ENCODE results near the gene ZKSCAN3. TPM values are rescaled to one million over a fixed set of nuclear protein-coding genes. Genes with fewer than 3 reads are reported as not detected.

The ZKSCAN3 gene
- total RNA-seq, 2 experiments from 2014 or later: 7.0 to 7.6 TPM

DNA sequence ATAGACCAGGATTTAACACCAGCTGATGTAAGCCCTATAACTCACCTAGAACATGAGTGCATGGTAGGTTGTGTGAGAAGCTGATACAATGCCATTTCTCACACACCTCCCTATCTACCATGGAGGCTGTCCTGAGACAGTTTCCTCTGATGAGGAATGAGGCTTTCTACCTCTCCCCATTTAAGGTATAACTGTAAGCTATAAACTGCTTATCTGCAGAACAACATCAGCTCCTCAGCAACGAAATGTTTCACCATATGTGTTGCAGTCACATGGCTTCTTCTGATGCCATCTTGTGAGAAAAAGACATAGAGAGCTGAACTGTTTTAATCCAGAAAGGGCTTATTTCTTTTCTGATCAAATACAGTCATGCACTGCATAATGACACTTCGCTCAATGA lies 20.7 kb downstream of the ZKSCAN3 start:
- POLR2A ChIA-PET: no interaction called here
- Mint-ChIP-seq H3K4me3 (no peak overlapping the region), H3K27me3 (no peaks in the 10 kb centered on the region), H3K4me1 (peaks cover 2% of the 10 kb centered on the region), H3K9me3 (no peaks in the 10 kb centered on the region), H3K27ac (no peak overlapping the region), H3K36me3 (peaks cover 28% of the 10 kb centered on the region)
- ATAC-seq (ENCODE audit: low read depth) (no peak), DNase-seq (no peak)

- H3K4me3 Mint-ChIP-seq: no peak overlapping the region
- H3K4me1 Mint-ChIP-seq: peaks cover 4% of the 10 kb centered on the region
- DNase-seq: no peak
- H3K27me3 Mint-ChIP-seq: no peaks in the 10 kb centered on the region
- H3K9me3 Mint-ChIP-seq: no peaks in the 10 kb centered on the region
- H3K27ac Mint-ChIP-seq: no peak overlapping the region
- peaks cover 28% of the 10 kb centered on the region for H3K36me3 Mint-ChIP-seq
- no peak for ATAC-seq (ENCODE audit: low read depth)
- POLR2A ChIA-PET: no interaction called here
Measured at GRCh38 chr6:28371280-28371679, 21.5 kb downstream of the ZKSCAN3 start.

DNA sequence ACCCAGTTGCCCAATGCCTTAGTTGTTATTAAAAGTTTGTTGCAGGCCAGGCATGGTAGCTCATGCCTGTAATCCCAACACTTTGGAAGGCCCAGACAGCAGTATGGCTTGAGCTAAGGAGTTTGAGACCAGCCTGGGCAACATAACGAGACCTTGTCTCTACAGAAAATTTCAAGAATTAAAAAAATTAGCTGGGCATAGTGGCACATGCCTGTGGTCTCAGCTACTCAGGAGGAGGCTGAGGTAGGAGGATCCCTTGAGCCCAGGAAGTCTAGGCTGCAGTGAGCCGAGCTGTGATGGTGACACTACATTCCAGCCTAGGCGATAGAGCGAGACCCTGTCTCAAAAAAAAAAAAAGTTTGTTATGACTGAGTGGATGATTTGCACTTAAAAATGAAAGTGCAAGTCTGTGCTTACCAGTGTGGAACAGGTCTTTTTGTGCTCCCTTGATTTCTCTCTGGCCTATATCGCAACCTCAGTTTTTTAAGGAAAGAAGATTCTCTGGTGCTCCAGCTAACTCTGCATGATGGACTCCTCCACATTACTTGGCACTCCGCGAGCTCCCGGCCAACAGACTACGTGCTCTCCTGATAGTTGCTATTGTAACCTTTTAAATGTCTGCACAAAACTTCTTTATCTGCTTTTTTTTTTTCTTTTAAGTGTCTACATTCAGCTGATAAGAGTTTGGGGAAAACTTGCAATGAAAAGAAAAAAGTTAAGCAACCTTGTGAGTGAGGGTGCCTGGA lies 22.1 kb downstream of the ZKSCAN3 start:
- Mint-ChIP-seq H3K27me3 (no peaks in the 10 kb centered on the region), H3K4me3 (no peak overlapping the region), H3K27ac (no peak overlapping the region), H3K9me3 (no peaks in the 10 kb centered on the region), H3K4me1 (peaks cover 4% of the 10 kb centered on the region), H3K36me3 (peaks cover 23% of the 10 kb centered on the region)
- DNase-seq: no peak
- POLR2A ChIA-PET: interaction anchor here (0.6 kb wide), 1 partner anchor 16 kb away, joined by 4 read pairs; no protein-coding TSS in a partner anchor
- no peak for ATAC-seq (ENCODE audit: low read depth)

- H3K4me1 Mint-ChIP-seq: peaks cover 4% of the 10 kb centered on the region
- no peak for DNase-seq
Measured at GRCh38 chr6:28373925-28374324, 24.2 kb downstream of the ZKSCAN3 start.

GRCh38 chr6:28377879-28378278 lies 28.1 kb downstream of the ZKSCAN3 start:
- H3K9me3 Mint-ChIP-seq: peaks cover 11% of the 10 kb centered on the region
- DNase-seq (no peak), ATAC-seq (ENCODE audit: low read depth) (no peak)
- H3K4me3 Mint-ChIP-seq: no peak overlapping the region
- H3K36me3 Mint-ChIP-seq: peaks cover 66% of the 10 kb centered on the region
- H3K27ac Mint-ChIP-seq: no peak overlapping the region
- POLR2A ChIA-PET: interaction anchor here (0.7 kb wide), 1 partner anchor 146 kb away, joined by 3 read pairs; no protein-coding TSS in a partner anchor
- H3K4me1 Mint-ChIP-seq: peaks cover 6% of the 10 kb centered on the region
- no peaks in the 10 kb centered on the region for H3K27me3 Mint-ChIP-seq

More at GRCh38 chr6:28373925-28374324, 24.2 kb downstream of the ZKSCAN3 start:
- ATAC-seq (ENCODE audit: low read depth): no peak
- no peak overlapping the region for H3K4me3 Mint-ChIP-seq
- no peaks in the 10 kb centered on the region for H3K9me3 Mint-ChIP-seq
- H3K36me3 Mint-ChIP-seq: peaks cover 31% of the 10 kb centered on the region
- H3K27me3 Mint-ChIP-seq: no peaks in the 10 kb centered on the region
- no peak overlapping the region for H3K27ac Mint-ChIP-seq
- POLR2A ChIA-PET: no interaction called here

DNA sequence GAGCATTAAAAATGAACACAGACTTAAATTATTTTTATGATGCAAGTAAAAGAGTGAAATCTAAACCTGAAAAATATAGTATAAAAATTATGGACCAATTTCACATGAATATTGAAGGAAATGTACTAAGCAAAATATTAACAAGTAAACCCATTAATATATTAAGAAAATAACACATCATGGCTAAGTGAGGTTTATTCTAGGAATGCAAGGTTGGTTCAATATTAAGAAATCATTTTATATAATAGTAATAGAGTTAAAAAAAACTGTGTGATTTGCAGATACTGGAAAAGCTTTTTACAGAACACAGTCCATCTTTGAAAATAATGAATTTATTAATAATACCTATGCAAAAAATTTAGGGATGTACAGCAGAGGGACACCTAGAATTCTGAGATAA lies 28.9 kb downstream of the ZKSCAN3 start:
- H3K9me3 Mint-ChIP-seq: peaks cover 11% of the 10 kb centered on the region
- DNase-seq (no peak), ATAC-seq (ENCODE audit: low read depth) (no peak)
- H3K4me3 Mint-ChIP-seq: no peak overlapping the region
- H3K27ac Mint-ChIP-seq: no peak overlapping the region
- H3K4me1 Mint-ChIP-seq: peaks cover 14% of the 10 kb centered on the region
- H3K27me3 Mint-ChIP-seq: no peaks in the 10 kb centered on the region
- POLR2A ChIA-PET: no interaction called here
- H3K36me3 Mint-ChIP-seq: peaks cover 73% of the 10 kb centered on the region

DNA sequence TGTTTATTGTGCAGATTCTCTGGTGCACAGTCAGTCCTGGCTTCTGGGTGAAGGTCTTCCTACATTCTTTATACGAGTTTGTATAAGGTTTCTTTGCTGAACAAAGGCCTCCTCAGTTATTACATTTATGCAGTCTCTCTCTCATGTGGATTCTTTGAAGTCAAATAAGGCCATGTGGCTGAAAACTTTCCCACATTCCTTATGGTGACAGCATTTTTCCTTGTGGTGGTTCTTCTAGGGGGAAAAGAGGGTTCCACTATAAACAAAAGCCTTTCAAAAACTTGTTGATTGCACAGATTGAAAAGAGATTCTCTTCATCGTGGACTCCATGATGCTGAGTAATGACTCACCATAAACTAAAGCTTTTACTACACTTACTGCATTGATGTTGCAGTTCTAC lies 30.6 kb downstream of the ZKSCAN3 start:
- Mint-ChIP-seq H3K27me3 (no peaks in the 10 kb centered on the region), H3K36me3 (peaks cover 82% of the 10 kb centered on the region), H3K27ac (no peak overlapping the region), H3K4me1 (peaks cover 16% of the 10 kb centered on the region), H3K9me3 (peaks cover 11% of the 10 kb centered on the region), H3K4me3 (no peak overlapping the region)
- POLR2A ChIA-PET: no interaction called here
- no peak for DNase-seq
- no peak for ATAC-seq (ENCODE audit: low read depth)

DNA sequence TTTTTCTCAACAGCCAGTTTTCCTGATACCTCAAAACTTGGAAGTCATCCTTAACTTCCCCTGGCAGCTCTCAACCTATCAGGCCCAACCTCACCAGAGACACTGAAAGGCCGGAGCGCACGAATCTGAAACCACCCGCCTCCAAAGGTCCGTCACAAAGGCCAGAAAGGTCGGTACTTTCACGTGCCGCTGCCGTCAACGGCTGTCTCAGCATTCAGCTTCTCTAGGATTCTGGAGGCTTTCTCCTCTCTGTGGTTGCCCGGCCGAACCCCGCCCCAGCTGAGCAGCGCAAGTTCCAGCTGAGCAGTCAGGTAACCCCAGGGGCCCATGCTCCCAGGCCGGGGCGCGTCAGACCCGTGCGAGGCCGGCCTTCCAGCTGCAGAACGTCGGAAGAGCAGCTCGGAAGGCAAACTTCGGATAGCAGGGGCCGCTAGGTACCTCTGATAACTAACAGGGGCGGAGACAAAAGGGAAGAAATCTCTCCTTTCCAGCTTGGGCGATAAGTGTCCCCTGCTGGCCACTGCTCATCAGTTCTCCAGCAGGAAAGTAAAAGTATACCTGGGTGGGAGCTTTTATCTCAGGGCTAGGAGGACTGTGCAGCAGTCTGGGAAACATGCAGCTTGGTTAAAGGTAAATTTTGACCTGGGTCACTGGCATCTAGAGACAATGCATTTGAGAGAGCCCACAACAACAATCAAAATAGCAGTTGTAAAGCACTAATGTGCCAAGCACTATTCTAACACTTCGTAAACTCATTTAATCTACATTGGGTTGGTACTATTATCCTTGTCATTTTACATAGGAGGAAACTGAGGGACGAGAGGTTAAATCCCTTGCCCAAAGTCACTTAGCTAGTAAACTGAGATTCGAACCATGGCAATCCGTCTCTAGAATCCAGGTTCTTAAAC lies 33.7 kb downstream of the ZKSCAN3 start:
- peaks cover 16% of the 10 kb centered on the region for H3K4me1 Mint-ChIP-seq
- POLR2A ChIA-PET: interaction anchor here (0.7 to 2.1 kb wide), 2 partner anchors 60 to 517 kb away, joined by 3 to 5 read pairs; partner anchors contain the start of gene ZSCAN23
- peaks cover 13% of the 10 kb centered on the region for H3K9me3 Mint-ChIP-seq
- H3K4me3 Mint-ChIP-seq: peak overlapping the region; percentile 55
- H3K27ac Mint-ChIP-seq: peak overlapping the region; percentile 13
- H3K36me3 Mint-ChIP-seq: peaks cover 89% of the 10 kb centered on the region
- ATAC-seq (ENCODE audit: low read depth): peak; percentile 36
- H3K27me3 Mint-ChIP-seq: no peaks in the 10 kb centered on the region
- peak; percentile 34 for DNase-seq

DNA sequence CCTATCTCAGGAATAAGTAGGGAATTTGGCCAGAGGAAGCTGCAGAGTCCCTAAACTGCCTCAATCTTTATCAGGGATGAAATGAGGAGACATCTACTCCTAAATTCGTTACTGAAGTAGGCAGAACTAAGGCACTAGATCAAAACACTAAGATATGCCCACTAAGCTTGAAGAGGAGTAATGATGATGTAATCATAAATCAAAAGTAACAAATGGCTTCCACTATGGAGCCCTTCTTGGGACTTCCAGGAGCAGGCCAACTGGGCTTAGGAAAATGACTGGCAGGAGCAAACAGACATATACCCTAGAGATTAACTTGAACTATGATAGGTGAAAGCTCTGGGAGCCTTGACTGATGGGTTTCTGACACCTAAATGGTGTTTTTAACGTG lies 34.4 kb downstream of the ZKSCAN3 start:
- no peak overlapping the region for H3K27ac Mint-ChIP-seq
- H3K4me1 Mint-ChIP-seq: peaks cover 19% of the 10 kb centered on the region
- DNase-seq: no peak
- H3K4me3 Mint-ChIP-seq: no peak overlapping the region
- no peak for ATAC-seq (ENCODE audit: low read depth)
- H3K9me3 Mint-ChIP-seq: peaks cover 13% of the 10 kb centered on the region
- H3K36me3 Mint-ChIP-seq: peaks cover 93% of the 10 kb centered on the region
- no peaks in the 10 kb centered on the region for H3K27me3 Mint-ChIP-seq
- POLR2A ChIA-PET: interaction anchor here (0.7 to 2.1 kb wide), 2 partner anchors 59 to 518 kb away, joined by 3 to 5 read pairs; partner anchors contain the start of gene ZSCAN23

DNA sequence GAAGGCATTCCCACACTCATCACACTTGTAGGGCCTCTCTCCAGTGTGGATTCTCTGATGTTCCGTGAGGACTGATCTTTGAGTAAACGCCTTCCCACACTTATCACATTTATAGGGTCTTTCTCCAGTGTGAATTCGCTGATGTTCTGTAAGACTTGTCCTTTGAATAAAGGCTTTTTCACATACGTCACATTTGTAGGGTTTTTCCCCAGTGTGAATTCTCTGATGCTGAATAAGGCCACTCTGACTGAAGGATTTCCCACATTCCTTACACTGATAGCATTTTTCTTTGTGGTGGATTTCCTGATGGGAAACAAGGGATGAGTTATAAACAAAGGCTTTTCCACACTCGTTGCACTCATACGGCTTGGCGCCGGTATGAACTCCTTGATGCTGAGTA lies 40.9 kb downstream of the ZKSCAN3 start:
- Mint-ChIP-seq H3K4me3 (no peak overlapping the region), H3K36me3 (peaks cover 89% of the 10 kb centered on the region), H3K9me3 (peaks cover 19% of the 10 kb centered on the region), H3K27ac (no peak overlapping the region), H3K27me3 (no peaks in the 10 kb centered on the region), H3K4me1 (peaks cover 26% of the 10 kb centered on the region)
- no peak for DNase-seq
- no peak for ATAC-seq (ENCODE audit: low read depth)
- POLR2A ChIA-PET: no interaction called here

DNA sequence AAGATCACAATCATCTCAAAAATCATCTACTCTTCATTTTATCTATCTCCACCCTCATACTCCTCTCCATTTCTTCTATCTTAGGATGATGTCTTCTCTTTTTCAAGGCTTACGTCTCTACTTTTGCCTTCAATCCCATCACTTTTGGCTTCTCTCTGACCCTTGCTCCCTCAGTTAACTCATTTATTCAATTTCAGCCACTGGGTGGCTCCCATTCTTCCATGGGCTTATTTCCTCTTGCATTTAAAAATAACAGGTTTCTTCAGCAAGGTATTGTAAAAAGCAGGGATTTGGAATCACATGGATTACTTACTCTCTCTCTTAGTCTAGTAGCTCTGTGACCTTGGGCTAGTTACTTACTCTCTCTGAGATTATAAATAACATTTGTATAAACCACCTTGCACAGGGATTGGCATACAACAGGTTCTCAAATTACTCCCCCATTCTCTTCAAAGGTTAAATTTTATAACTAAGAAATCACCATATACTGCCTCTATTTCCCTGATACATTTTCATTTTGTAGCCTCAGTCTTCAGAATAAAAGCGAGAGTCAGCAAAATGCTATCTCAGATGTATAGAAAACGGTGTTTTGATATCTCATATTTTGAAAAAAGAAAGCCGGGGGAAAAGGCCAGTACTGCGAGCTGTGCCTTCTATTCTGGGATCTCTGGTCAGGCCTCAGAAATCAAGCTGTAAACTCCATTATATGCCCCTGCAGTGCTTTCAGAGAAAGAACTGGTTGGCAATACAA lies 44.3 kb downstream of the ZKSCAN3 start:
- H3K36me3 Mint-ChIP-seq: peaks cover 85% of the 10 kb centered on the region
- peak overlapping the region; percentile 90 for H3K4me3 Mint-ChIP-seq
- POLR2A ChIA-PET: no interaction called here
- peaks cover 17% of the 10 kb centered on the region for H3K9me3 Mint-ChIP-seq
- peaks cover 45% of the 10 kb centered on the region for H3K4me1 Mint-ChIP-seq
- H3K27ac Mint-ChIP-seq: peak overlapping the region; percentile 26
- ATAC-seq (ENCODE audit: low read depth) (no peak), DNase-seq (no peak)
- no peaks in the 10 kb centered on the region for H3K27me3 Mint-ChIP-seq

- peaks cover 8% of the 10 kb centered on the region for H3K9me3 Mint-ChIP-seq
- no peaks in the 10 kb centered on the region for H3K27me3 Mint-ChIP-seq
- peaks cover 46% of the 10 kb centered on the region for H3K4me1 Mint-ChIP-seq
- ATAC-seq (ENCODE audit: low read depth) (no peak), DNase-seq (no peak)
- peak overlapping the region; percentile 90 for H3K4me3 Mint-ChIP-seq
- H3K27ac Mint-ChIP-seq: no peak overlapping the region
- POLR2A ChIA-PET: no interaction called here
- peaks cover 68% of the 10 kb centered on the region for H3K36me3 Mint-ChIP-seq
Measured at GRCh38 chr6:28395918-28396317, 46.2 kb downstream of the ZKSCAN3 start.

Data from activated naive CD8-positive, alpha-beta T cell treated with anti-CD3 and anti-CD28 coated beads, Interleukin-2, amount 10 ng/mL, durations not matched to agents 7 days and 5 days (primary cell).